IPS-11a (cell line): ENCODE measurements around the gene ITGB1.
"Not testable (repeated sequence)": the region's sequence is repeated elsewhere in the genome, so short reads cannot be mapped to it uniquely, and the experiment has no call there.

ENCODE experiments used
- H3K4me3 ChIP-seq: one replicate; pipeline ENCODE4 v1.5.1; 2013; ENCODE audit warnings: low read depth, low read length, control low read depth

The ITGB1 gene

GRCh38 chr10:32940321-32941301 is 17.4 kb downstream of the ITGB1 start:
- H3K4me3 ChIP-seq = no peak overlapping the region

GRCh38 chr10:32939296-32940111 is 18.5 kb downstream of the ITGB1 start:
- H3K4me3 ChIP-seq = no peak overlapping the region

GRCh38 chr10:32938554-32939061 is 19.4 kb downstream of the ITGB1 start:
- H3K4me3 ChIP-seq = no peak overlapping the region

GRCh38 chr10:32937911-32938424 is 20.1 kb downstream of the ITGB1 start:
- no peak overlapping the region for H3K4me3 ChIP-seq

- H3K4me3 ChIP-seq = no peak overlapping the region
Observed at GRCh38 chr10:32932225-32932729, 25.8 kb downstream of the ITGB1 start.

GRCh38 chr10:32931593-32931992 is 26.4 kb downstream of the ITGB1 start:
- H3K4me3 ChIP-seq = no peak overlapping the region

GRCh38 chr10:32930036-32930435 is 28.0 kb downstream of the ITGB1 start:
- H3K4me3 ChIP-seq = no peak overlapping the region

GRCh38 chr10:32929634-32930033 is 28.4 kb downstream of the ITGB1 start:
- H3K4me3 ChIP-seq = no peak overlapping the region

GRCh38 chr10:32927750-32928149 is 30.3 kb downstream of the ITGB1 start:
- no peak overlapping the region for H3K4me3 ChIP-seq

- H3K4me3 ChIP-seq = no peak overlapping the region
Observed at GRCh38 chr10:32923849-32924248, 34.2 kb downstream of the ITGB1 start.

GRCh38 chr10:32923134-32923533 is 34.9 kb downstream of the ITGB1 start:
- no peak overlapping the region for H3K4me3 ChIP-seq

- no peak overlapping the region for H3K4me3 ChIP-seq
Observed at GRCh38 chr10:32922170-32922569, 35.9 kb downstream of the ITGB1 start.

GRCh38 chr10:32917817-32918216 is 40.2 kb downstream of the ITGB1 start:
- H3K4me3 ChIP-seq = not testable (repeated sequence)

- H3K4me3 ChIP-seq = no peak overlapping the region
Observed at GRCh38 chr10:32911285-32912016, 46.6 kb downstream of the ITGB1 start.

GRCh38 chr10:32909970-32910369 is 48.1 kb downstream of the ITGB1 start:
- H3K4me3 ChIP-seq = not testable (repeated sequence)

GRCh38 chr10:32909456-32909855 is 48.6 kb downstream of the ITGB1 start:
- no peak overlapping the region for H3K4me3 ChIP-seq

GRCh38 chr10:32906595-32906994 is 51.4 kb downstream of the ITGB1 start:
- no peak overlapping the region for H3K4me3 ChIP-seq

GRCh38 chr10:32905466-32905865 is 52.6 kb downstream of the ITGB1 start:
- no peak overlapping the region for H3K4me3 ChIP-seq

- no peak overlapping the region for H3K4me3 ChIP-seq
Observed at GRCh38 chr10:32901815-32902214, 56.2 kb downstream of the ITGB1 start.

GRCh38 chr10:32895200-32895968 is 62.6 kb downstream of the ITGB1 start:
- not testable (repeated sequence) for H3K4me3 ChIP-seq
